Measurements from ENCODE around the gene CLEC16A. TPM values are rescaled to one million over a fixed set of nuclear protein-coding genes. Genes with fewer than 3 reads are reported as not detected.

The CLEC16A gene
- total RNA-seq, 1 donor from 2014 or later = 35.9 TPM

DNA sequence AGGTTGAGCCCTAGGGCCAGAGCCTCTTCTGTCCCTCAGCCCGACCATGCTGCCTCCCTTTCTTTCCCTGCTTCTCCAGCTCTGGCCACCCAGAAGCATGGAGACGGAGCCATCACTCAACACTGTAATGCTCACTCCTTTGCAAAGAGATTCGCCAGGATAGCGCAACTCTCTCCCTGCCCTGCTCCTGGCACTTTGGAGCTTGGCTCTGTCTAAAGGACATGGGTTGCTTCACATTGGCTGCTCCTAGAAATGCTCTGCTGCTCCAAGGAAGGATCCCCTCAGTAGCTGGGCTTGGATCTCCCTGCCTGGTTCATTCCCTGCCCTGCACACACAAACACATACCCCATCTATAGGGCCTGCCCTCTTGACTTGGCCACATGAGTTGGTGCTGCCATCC is 76.0 kb downstream of the CLEC16A start:
- Mint-ChIP-seq H3K27ac (no peak overlapping the region), H3K27me3 (no peaks in the 10 kb centered on the region), H3K4me1 (peaks cover 26% of the 10 kb centered on the region), H3K9me3 (no peaks in the 10 kb centered on the region), H3K4me3 (no peak overlapping the region), H3K36me3 (ENCODE audit: low read depth) (peaks cover 64% of the 10 kb centered on the region)
- no peak for DNase-seq
- intact Hi-C loops (cut with micrococcal nuclease) = no loop called here

- Mint-ChIP-seq H3K36me3 (ENCODE audit: low read depth) (peaks cover 70% of the 10 kb centered on the region), H3K4me1 (peaks cover 26% of the 10 kb centered on the region), H3K4me3 (no peak overlapping the region), H3K9me3 (peaks cover 3% of the 10 kb centered on the region), H3K27ac (peak overlapping the region; percentile 19), H3K27me3 (no peaks in the 10 kb centered on the region)
- no peak for DNase-seq
- intact Hi-C loops (cut with micrococcal nuclease) = no loop called here
These were observed 76.6 kb downstream of the CLEC16A start for GRCh38 chr16:11020792-11021551.

DNA sequence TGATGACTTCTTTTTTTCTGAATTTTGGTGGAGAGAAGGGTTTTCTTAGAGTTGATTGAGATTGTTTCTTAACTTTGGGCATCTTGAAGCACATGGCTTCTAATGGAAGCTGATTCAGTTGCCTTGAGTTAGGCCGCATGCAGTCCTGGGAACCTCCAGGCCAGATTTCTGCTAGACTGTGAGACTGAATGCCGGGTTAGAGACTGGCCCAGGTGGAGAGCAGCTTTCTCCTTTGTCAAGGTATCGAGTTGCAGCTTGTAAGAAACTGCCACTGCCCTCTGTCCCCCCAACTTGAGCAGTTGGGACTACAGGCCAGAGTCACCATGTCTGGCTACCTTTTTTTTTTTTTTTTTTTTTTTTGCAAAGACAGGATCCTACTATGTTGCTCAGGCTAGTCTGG is 77.6 kb downstream of the CLEC16A start:
- H3K4me1 Mint-ChIP-seq = peaks cover 21% of the 10 kb centered on the region
- no peaks in the 10 kb centered on the region for H3K27me3 Mint-ChIP-seq
- no peak for DNase-seq
- intact Hi-C loops (cut with micrococcal nuclease) = no loop called here
- peaks cover 76% of the 10 kb centered on the region for H3K36me3 Mint-ChIP-seq (ENCODE audit: low read depth)
- H3K4me3 Mint-ChIP-seq = no peak overlapping the region
- H3K27ac Mint-ChIP-seq = no peak overlapping the region
- H3K9me3 Mint-ChIP-seq = peaks cover 6% of the 10 kb centered on the region

- intact Hi-C loops (cut with micrococcal nuclease) = no loop called here
- H3K9me3 Mint-ChIP-seq = peaks cover 12% of the 10 kb centered on the region
- no peak overlapping the region for H3K27ac Mint-ChIP-seq
- H3K36me3 Mint-ChIP-seq (ENCODE audit: low read depth) = peaks cover 81% of the 10 kb centered on the region
- peaks cover 14% of the 10 kb centered on the region for H3K4me1 Mint-ChIP-seq
- DNase-seq = no peak
- H3K4me3 Mint-ChIP-seq = no peak overlapping the region
- no peaks in the 10 kb centered on the region for H3K27me3 Mint-ChIP-seq
These were observed 79.1 kb downstream of the CLEC16A start for GRCh38 chr16:11023262-11024039.

- Mint-ChIP-seq H3K36me3 (ENCODE audit: low read depth) (peaks cover 89% of the 10 kb centered on the region), H3K9me3 (peaks cover 20% of the 10 kb centered on the region), H3K4me1 (peaks cover 15% of the 10 kb centered on the region), H3K27me3 (no peaks in the 10 kb centered on the region), H3K4me3 (no peak overlapping the region), H3K27ac (peak overlapping the region; percentile 75)
- DNase-seq = no peak
- intact Hi-C loops (cut with micrococcal nuclease) = loop anchor here (1.0 kb wide), 2 partner anchors 36 to 70 kb away; no protein-coding TSS in a partner anchor
These were observed 80.1 kb downstream of the CLEC16A start for GRCh38 chr16:11024333-11025053.

DNA sequence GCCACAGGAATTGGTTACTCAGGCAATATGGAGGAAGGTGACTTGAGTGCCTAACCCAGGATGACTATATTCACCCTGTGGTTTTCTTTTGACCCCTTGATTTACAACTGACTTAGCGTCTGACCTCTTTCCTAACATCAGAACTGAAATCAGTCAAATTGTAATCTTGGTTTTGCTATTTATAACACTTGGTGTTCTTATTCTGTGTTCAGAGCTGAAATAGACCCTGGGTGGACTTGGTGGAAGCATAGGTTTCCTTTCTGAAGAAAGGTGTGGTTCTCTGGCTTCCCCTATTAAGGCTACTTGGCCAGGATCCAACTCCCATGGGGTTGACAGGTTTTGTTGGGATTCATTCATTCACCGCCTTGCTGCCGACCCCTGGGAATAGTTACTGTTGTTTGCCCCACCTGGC is 80.8 kb downstream of the CLEC16A start:
- Mint-ChIP-seq H3K27me3 (no peaks in the 10 kb centered on the region), H3K36me3 (ENCODE audit: low read depth) (peaks cover 92% of the 10 kb centered on the region), H3K4me3 (no peak overlapping the region), H3K9me3 (peaks cover 26% of the 10 kb centered on the region), H3K4me1 (peaks cover 17% of the 10 kb centered on the region), H3K27ac (peak overlapping the region; percentile 75)
- DNase-seq = no peak
- intact Hi-C loops (cut with micrococcal nuclease) = loop anchor here (1.0 kb wide), 2 partner anchors 37 to 69 kb away; no protein-coding TSS in a partner anchor

DNA sequence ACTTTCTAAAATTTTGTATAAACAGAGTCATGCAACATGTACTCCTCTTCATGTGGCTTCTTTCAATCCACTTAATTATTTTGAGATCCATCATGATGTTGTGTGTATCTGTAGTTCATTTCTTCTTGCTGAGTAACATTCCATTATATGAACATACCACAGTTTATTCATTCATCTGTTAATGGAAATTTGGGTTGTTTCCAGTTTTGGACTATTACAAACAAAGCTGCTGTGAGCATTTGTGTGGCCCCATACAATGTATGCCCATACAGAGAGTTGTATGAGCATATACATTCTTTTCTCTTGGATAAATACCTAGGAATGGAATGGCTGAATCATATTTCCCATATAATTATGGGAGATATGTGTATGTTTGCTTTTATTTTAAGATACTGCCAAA is 85.6 kb downstream of the CLEC16A start:
- Mint-ChIP-seq H3K27me3 (no peaks in the 10 kb centered on the region), H3K4me1 (peaks cover 31% of the 10 kb centered on the region), H3K9me3 (peaks cover 29% of the 10 kb centered on the region), H3K27ac (peak overlapping the region; percentile 5), H3K36me3 (ENCODE audit: low read depth) (peaks cover 95% of the 10 kb centered on the region), H3K4me3 (no peak overlapping the region)
- DNase-seq = no peak
- intact Hi-C loops (cut with micrococcal nuclease) = no loop called here

GRCh38 chr16:11030990-11031510 is 86.7 kb downstream of the CLEC16A start:
- intact Hi-C loops (cut with micrococcal nuclease) = no loop called here
- Mint-ChIP-seq H3K4me1 (peaks cover 29% of the 10 kb centered on the region), H3K27me3 (no peaks in the 10 kb centered on the region), H3K27ac (no peak overlapping the region), H3K9me3 (peaks cover 25% of the 10 kb centered on the region), H3K4me3 (no peak overlapping the region), H3K36me3 (ENCODE audit: low read depth) (peaks cover 92% of the 10 kb centered on the region)
- no peak for DNase-seq

DNA sequence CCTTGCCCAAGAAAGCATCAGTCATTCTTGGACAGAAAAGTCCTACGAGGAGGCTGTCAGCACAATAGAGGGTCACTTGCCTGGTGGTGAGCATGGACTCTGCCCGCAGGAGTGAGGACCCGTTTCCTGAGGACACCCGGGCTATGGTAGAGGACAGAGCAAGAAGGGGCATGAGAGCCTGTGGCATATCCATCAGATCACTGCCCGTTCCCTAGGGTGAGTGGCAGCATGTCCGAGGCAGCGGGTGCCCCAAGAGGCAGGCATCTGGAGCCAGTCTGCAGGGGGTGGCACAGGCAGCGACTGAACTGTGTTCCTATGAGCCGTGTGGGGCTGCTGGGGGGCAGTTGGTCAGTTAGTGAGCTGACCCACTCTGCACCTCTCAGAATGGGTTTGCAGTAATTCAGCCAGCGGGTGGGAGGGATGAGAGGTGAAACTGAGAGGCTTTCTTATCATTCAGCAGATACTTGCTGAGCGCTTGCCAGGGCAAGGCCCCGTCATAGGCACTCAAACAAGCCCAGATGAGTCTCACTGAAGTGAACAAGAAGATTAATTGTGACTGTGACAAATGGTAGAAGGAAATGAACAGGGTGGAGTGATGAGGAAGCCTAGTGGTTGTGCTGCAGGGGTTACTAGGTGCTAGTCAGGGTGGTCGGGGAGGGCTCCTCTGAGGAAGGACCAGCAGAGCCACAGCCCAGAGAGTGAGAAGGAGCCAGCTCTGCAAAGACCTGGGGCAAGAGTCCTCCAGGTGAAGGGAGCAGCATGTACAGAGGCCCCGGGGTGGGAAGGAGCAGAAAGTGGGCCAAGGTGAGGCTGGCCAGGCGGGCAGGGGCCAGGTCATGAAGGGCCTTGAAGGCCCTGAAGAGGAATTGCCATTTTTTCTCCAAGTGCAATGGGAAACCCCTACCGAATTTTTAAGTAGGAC is 87.9 kb downstream of the CLEC16A start:
- peaks cover 21% of the 10 kb centered on the region for H3K9me3 Mint-ChIP-seq
- H3K4me1 Mint-ChIP-seq = peaks cover 29% of the 10 kb centered on the region
- intact Hi-C loops (cut with micrococcal nuclease) = no loop called here
- H3K27ac Mint-ChIP-seq = peak overlapping the region; percentile 21
- H3K4me3 Mint-ChIP-seq = no peak overlapping the region
- DNase-seq = no peak
- peaks cover 82% of the 10 kb centered on the region for H3K36me3 Mint-ChIP-seq (ENCODE audit: low read depth)
- H3K27me3 Mint-ChIP-seq = no peaks in the 10 kb centered on the region

- intact Hi-C loops (cut with micrococcal nuclease) = no loop called here
- no peak overlapping the region for H3K27ac Mint-ChIP-seq
- no peak for DNase-seq
- no peaks in the 10 kb centered on the region for H3K27me3 Mint-ChIP-seq
- H3K9me3 Mint-ChIP-seq = peaks cover 16% of the 10 kb centered on the region
- no peak overlapping the region for H3K4me3 Mint-ChIP-seq
- peaks cover 29% of the 10 kb centered on the region for H3K4me1 Mint-ChIP-seq
- peaks cover 77% of the 10 kb centered on the region for H3K36me3 Mint-ChIP-seq (ENCODE audit: low read depth)
These were observed 88.5 kb downstream of the CLEC16A start for GRCh38 chr16:11032922-11033291.

DNA sequence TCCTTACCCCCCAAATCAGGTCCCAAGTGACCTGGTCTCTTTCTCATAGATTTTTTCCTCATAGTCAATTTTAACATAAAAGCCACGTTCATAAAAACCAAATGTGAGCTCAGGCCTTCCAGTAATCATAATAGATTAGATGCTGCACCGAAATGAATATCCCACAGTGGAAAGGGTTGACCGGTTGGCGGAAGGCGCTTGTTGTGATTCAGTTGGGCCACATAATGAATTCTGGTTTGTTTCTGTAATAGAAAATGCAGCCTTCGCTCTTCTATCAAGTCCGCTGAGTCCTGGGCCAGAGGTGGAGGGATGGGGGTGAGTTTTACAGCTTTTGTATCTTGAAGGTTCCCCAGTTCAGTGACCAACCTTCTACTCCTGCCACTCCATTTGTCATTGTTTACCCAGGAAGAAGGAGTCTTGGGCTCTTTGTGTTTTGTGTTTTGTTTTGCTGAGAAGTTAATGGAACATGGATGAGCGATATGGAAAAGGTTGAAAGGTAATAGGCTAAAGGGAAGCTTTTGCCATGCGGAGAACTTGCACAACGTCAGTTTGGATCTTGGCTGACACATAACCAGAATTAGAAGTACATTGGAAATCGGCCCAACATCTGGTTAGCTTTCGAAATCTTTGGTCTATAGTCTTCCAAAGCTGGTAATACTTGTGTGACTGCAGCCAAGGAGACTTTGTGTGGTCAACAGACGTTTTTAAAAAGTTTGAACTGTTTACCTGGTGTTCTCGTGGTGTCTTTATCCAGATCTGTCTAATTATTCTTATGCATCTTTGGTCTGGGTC is 89.5 kb downstream of the CLEC16A start:
- H3K36me3 Mint-ChIP-seq (ENCODE audit: low read depth) = peaks cover 76% of the 10 kb centered on the region
- H3K4me3 Mint-ChIP-seq = no peak overlapping the region
- H3K27ac Mint-ChIP-seq = peak overlapping the region; percentile 49
- H3K9me3 Mint-ChIP-seq = peaks cover 15% of the 10 kb centered on the region
- DNase-seq = no peak
- H3K4me1 Mint-ChIP-seq = peaks cover 31% of the 10 kb centered on the region
- intact Hi-C loops (cut with micrococcal nuclease) = no loop called here
- no peaks in the 10 kb centered on the region for H3K27me3 Mint-ChIP-seq

DNA sequence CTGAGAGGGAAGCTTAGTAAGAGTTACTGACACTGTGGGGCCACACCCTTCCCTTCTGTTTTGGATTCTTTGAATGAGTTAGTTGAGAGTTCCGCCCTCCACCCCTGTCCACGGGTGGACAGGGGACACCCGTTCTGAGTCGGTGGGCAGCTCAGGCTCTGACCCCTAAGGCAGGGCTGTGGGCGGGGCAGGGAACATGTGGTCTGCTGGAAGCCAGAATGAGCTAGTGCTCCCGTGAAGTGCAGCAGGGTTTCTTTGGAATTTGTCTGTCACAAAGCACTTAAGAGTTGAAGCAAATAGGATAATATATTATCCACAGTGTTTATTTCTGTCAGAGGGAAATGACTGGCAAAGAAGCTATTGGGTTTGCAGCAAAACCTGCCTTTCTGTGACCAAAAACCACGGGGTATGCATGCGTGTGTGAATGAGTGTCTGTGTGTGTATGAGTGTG is 90.1 kb downstream of the CLEC16A start:
- Mint-ChIP-seq H3K4me1 (peaks cover 29% of the 10 kb centered on the region), H3K36me3 (ENCODE audit: low read depth) (peaks cover 73% of the 10 kb centered on the region), H3K9me3 (peaks cover 8% of the 10 kb centered on the region), H3K4me3 (no peak overlapping the region), H3K27ac (no peak overlapping the region), H3K27me3 (no peaks in the 10 kb centered on the region)
- intact Hi-C loops (cut with micrococcal nuclease) = no loop called here
- no peak for DNase-seq
